ENCODE data around the gene BCKDHA. TPM values are rescaled to one million over a fixed set of nuclear protein-coding genes. Genes with fewer than 3 reads are reported as not detected.
A peak's percentile ranks its signal among the peaks of the same experiment; 100 is the strongest.
"Not testable (repeated sequence)": the region's sequence is repeated elsewhere in the genome, so short reads cannot be mapped to it uniquely, and the experiment has no call there.

Gene BCKDHA
- total and polyA plus RNA-seq, 2 experiments from 2014 or later: 26.8 to 29.4 TPM

- 92 to 95% methylated on average over 6 of the region's 6 CpGs for WGBS, 2 experiments (ENCODE audit: low coverage in 1 of 2, low lambda C conversion rate in 2 of 2, missing lambda C conversion rate in 2 of 2)
- Histone ChIP-seq H3K36me3 (ENCODE audit: low read depth) (no peaks in the 10 kb centered on the region), H3K27ac (no peak overlapping the region), H3K9me3 (ENCODE audit: low read depth) (no peaks in the 10 kb centered on the region), H3K79me2 (ENCODE audit: insufficient read depth) (no peaks in the 10 kb centered on the region), H4K20me1 (ENCODE audit: insufficient read depth) (no peaks in the 10 kb centered on the region), H3F3A (ENCODE audit: insufficient read depth) (no peaks in the 10 kb centered on the region), H3K9ac (no peak overlapping the region), H3K4me2 (ENCODE audit: unreplicated experiment) (no peak overlapping the region), H3K4me1 (ENCODE audit: insufficient read depth) (peaks cover 14% of the 10 kb centered on the region; the same call in 1 of the 2 replicates), H3K4me3 (no peak overlapping the region), H2AFZ (no peak overlapping the region), H3K9me2 (ENCODE audit: insufficient read depth) (no peaks in the 10 kb centered on the region), H3K27me3 (replicated peaks; ENCODE audit: insufficient read depth) (no peaks in the 10 kb centered on the region)
- in situ Hi-C loops (cut with MboI): no loop called here
- no peak for DNase-seq
- TF ChIP-seq EZH2phosphoT487 (IDR thresholded peaks at IDR 0.05; ENCODE audit: insufficient read depth, low read depth): no peak
- no peak for TF ChIP-seq EZH2 (IDR thresholded peaks at IDR 0.05; ENCODE audit: insufficient read depth, poor library complexity, severe bottlenecking)
Observed at GRCh38 chr19:41430922-41431321, 33.3 kb downstream of the BCKDHA start.

- H3K9ac ChIP-seq: no peak overlapping the region
- H3K9me3 ChIP-seq (ENCODE audit: low read depth): no peaks in the 10 kb centered on the region
- H3K79me2 ChIP-seq (ENCODE audit: insufficient read depth): no peaks in the 10 kb centered on the region
- no peaks in the 10 kb centered on the region for H3K9me2 ChIP-seq (ENCODE audit: insufficient read depth)
- H3K4me1 ChIP-seq (ENCODE audit: insufficient read depth): peaks cover 12% of the 10 kb centered on the region; the same call in 1 of the 2 replicates
- no peaks in the 10 kb centered on the region for H3F3A ChIP-seq (ENCODE audit: insufficient read depth)
- TF ChIP-seq EZH2 (IDR thresholded peaks at IDR 0.05; ENCODE audit: insufficient read depth, poor library complexity, severe bottlenecking) (no peak), EZH2phosphoT487 (IDR thresholded peaks at IDR 0.05; ENCODE audit: insufficient read depth, low read depth) (no peak)
- peak; percentile 49 for DNase-seq
- in situ Hi-C loops (cut with MboI): no loop called here
- no peak overlapping the region for H3K27ac ChIP-seq
- H2AFZ ChIP-seq: no peak overlapping the region
- no peak overlapping the region for H3K4me3 ChIP-seq
- no peaks in the 10 kb centered on the region for H3K36me3 ChIP-seq (ENCODE audit: low read depth)
- WGBS, 2 experiments (ENCODE audit: low coverage in 1 of 2, low lambda C conversion rate in 2 of 2, missing lambda C conversion rate in 2 of 2): 79 to 83% methylated on average over 23 of the region's 23 CpGs
- H3K4me2 ChIP-seq (ENCODE audit: unreplicated experiment): no peak overlapping the region
- no peaks in the 10 kb centered on the region for H4K20me1 ChIP-seq (ENCODE audit: insufficient read depth)
- H3K27me3 ChIP-seq (replicated peaks; ENCODE audit: insufficient read depth): no peaks in the 10 kb centered on the region
Observed at GRCh38 chr19:41431426-41432386, 34.1 kb downstream of the BCKDHA start.

GRCh38 chr19:41433171-41433570 is 35.6 kb downstream of the BCKDHA start:
- no peaks in the 10 kb centered on the region for H3K27me3 ChIP-seq (replicated peaks; ENCODE audit: insufficient read depth)
- no peaks in the 10 kb centered on the region for H3K9me3 ChIP-seq (ENCODE audit: low read depth)
- H3K9ac ChIP-seq: no peak overlapping the region
- H3F3A ChIP-seq (ENCODE audit: insufficient read depth): no peaks in the 10 kb centered on the region
- H3K4me1 ChIP-seq (ENCODE audit: insufficient read depth): peaks cover 4% of the 10 kb centered on the region; the same call in 1 of the 2 replicates
- TF ChIP-seq EZH2phosphoT487 (IDR thresholded peaks at IDR 0.05; ENCODE audit: insufficient read depth, low read depth): no peak
- no peak for TF ChIP-seq EZH2 (IDR thresholded peaks at IDR 0.05; ENCODE audit: insufficient read depth, poor library complexity, severe bottlenecking)
- peaks cover 9% of the 10 kb centered on the region for H3K79me2 ChIP-seq (ENCODE audit: insufficient read depth)
- H3K9me2 ChIP-seq (ENCODE audit: insufficient read depth): no peaks in the 10 kb centered on the region
- no peak overlapping the region for H2AFZ ChIP-seq
- in situ Hi-C loops (cut with MboI): no loop called here
- no peaks in the 10 kb centered on the region for H3K36me3 ChIP-seq (ENCODE audit: low read depth)
- DNase-seq: no peak
- WGBS, 2 experiments (ENCODE audit: low coverage in 1 of 2, low lambda C conversion rate in 2 of 2, missing lambda C conversion rate in 2 of 2): 91% methylated on average over 18 of the region's 18 CpGs
- H3K27ac ChIP-seq: no peak overlapping the region
- no peak overlapping the region for H3K4me2 ChIP-seq (ENCODE audit: unreplicated experiment)
- H3K4me3 ChIP-seq: no peak overlapping the region
- H4K20me1 ChIP-seq (ENCODE audit: insufficient read depth): no peaks in the 10 kb centered on the region

- Histone ChIP-seq H3K9me3 (ENCODE audit: low read depth) (no peaks in the 10 kb centered on the region), H4K20me1 (ENCODE audit: insufficient read depth) (no peaks in the 10 kb centered on the region), H3K4me1 (ENCODE audit: insufficient read depth) (peaks cover 7% of the 10 kb centered on the region; the same call in 1 of the 2 replicates), H3K79me2 (ENCODE audit: insufficient read depth) (peaks cover 20% of the 10 kb centered on the region), H3K36me3 (ENCODE audit: low read depth) (no peaks in the 10 kb centered on the region), H3F3A (ENCODE audit: insufficient read depth) (no peaks in the 10 kb centered on the region), H3K27ac (no peak overlapping the region), H3K4me2 (ENCODE audit: unreplicated experiment) (no peak overlapping the region), H3K9me2 (ENCODE audit: insufficient read depth) (no peaks in the 10 kb centered on the region), H3K9ac (no peak overlapping the region), H3K4me3 (no peak overlapping the region), H3K27me3 (replicated peaks; ENCODE audit: insufficient read depth) (no peaks in the 10 kb centered on the region), H2AFZ (no peak overlapping the region)
- no peak for DNase-seq
- WGBS, 2 experiments (ENCODE audit: low coverage in 1 of 2, low lambda C conversion rate in 2 of 2, missing lambda C conversion rate in 2 of 2): 88 to 89% methylated on average over 5 of the region's 5 CpGs
- in situ Hi-C loops (cut with MboI): no loop called here
- no peak for TF ChIP-seq EZH2 (IDR thresholded peaks at IDR 0.05; ENCODE audit: insufficient read depth, poor library complexity, severe bottlenecking)
- no peak for TF ChIP-seq EZH2phosphoT487 (IDR thresholded peaks at IDR 0.05; ENCODE audit: insufficient read depth, low read depth)
Observed at GRCh38 chr19:41434450-41434849, 36.8 kb downstream of the BCKDHA start.

GRCh38 chr19:41435376-41435775 is 37.8 kb downstream of the BCKDHA start:
- in situ Hi-C loops (cut with MboI); H2AFZ ChIP-seq; H3K4me1 ChIP-seq (ENCODE audit: insufficient read depth); H3K27me3 ChIP-seq (replicated peaks; ENCODE audit: insufficient read depth); H3K4me2 ChIP-seq (ENCODE audit: unreplicated experiment); H3K27ac ChIP-seq; DNase-seq; H3K9ac ChIP-seq; H3K9me2 ChIP-seq (ENCODE audit: insufficient read depth); H3K9me3 ChIP-seq (ENCODE audit: low read depth); H4K20me1 ChIP-seq (ENCODE audit: insufficient read depth); H3K4me3 ChIP-seq; H3F3A ChIP-seq (ENCODE audit: insufficient read depth); H3K36me3 ChIP-seq (ENCODE audit: low read depth): not testable (repeated sequence)
- WGBS, 2 experiments (ENCODE audit: low coverage in 1 of 2, low lambda C conversion rate in 2 of 2, missing lambda C conversion rate in 2 of 2): 93 to 95% methylated on average over 11 of the region's 11 CpGs
- H3K79me2 ChIP-seq (ENCODE audit: insufficient read depth): peaks cover 20% of the 10 kb centered on the region
